ENCODE data around the gene SDK1.

Gene SDK1

GRCh38 chr7:4134204-4134603 lies 833.2 kb downstream of the SDK1 start:
- DNase-seq (ENCODE audit: low spot score) = no peak

DNA sequence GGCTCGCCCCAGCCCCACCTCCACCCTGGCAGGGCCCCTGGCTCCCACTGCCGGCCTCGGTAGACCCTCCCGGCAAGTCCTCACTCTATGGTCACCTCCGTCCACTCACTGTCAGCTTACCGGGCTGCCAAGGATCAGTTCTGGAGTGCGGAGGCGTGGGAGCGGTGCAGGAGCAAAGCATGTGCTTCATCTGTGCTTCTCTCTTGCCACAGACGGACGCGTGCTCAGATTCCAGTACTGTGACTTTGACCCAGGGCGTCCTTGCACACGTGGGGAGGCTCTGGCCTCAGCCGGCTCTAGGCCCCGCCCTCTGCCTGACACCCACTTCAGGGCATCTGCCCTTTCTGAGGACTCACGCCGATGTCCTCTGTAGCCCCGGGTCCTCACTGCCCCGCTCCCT lies 833.6 kb downstream of the SDK1 start:
- DNase-seq (ENCODE audit: low spot score) = no peak

- DNase-seq (ENCODE audit: low spot score) = no peak
Observed at GRCh38 chr7:4135301-4135700, 834.2 kb downstream of the SDK1 start.

- no peak for DNase-seq (ENCODE audit: low spot score)
Observed at GRCh38 chr7:4136036-4136435, 835.0 kb downstream of the SDK1 start.

GRCh38 chr7:4136501-4137110 lies 835.6 kb downstream of the SDK1 start:
- no peak for DNase-seq (ENCODE audit: low spot score)

GRCh38 chr7:4137552-4137951 lies 836.5 kb downstream of the SDK1 start:
- DNase-seq (ENCODE audit: low spot score) = no peak

DNA sequence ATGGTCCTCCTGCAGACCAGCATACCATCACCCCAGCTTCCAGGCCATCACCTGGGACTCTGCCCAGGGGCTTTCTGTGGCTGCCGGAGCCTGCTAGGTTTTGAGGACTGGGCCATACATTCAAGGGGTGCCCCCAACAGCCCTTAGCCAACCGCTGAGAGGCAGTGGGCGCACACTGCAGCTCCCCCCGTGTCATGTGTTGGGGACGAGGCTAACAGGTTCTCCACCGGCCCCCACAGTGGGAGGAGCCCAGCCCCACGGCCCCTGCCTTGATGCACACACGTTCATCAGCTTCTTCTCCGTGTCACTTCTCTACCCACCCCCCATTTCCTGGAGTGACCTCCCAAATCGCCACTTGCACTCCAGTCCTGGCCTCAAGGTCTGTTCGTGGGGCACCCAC lies 837.8 kb downstream of the SDK1 start:
- no peak for DNase-seq (ENCODE audit: low spot score)

- no peak for DNase-seq (ENCODE audit: low spot score)
Observed at GRCh38 chr7:4139656-4140625, 838.9 kb downstream of the SDK1 start.

DNA sequence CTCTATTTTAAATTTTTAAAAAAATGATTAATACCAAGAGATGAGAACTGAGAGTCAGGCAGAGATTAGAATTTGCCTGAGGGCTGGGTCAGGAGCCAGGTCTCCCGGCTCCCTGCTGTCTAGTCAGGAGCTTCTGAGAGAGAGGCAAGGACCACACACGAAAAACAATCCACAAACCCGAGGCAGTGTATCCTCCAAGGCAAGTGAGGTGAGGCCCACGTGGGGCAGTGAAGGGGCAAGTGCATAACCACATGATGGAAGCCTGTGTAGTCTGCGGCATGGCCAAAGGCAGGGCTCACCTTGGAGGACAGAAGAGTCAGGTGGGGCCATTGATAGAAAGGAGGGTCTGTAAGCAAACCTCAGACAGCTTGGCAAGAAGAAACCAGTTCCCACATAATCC lies 839.9 kb downstream of the SDK1 start:
- DNase-seq (ENCODE audit: low spot score) = no peak

DNA sequence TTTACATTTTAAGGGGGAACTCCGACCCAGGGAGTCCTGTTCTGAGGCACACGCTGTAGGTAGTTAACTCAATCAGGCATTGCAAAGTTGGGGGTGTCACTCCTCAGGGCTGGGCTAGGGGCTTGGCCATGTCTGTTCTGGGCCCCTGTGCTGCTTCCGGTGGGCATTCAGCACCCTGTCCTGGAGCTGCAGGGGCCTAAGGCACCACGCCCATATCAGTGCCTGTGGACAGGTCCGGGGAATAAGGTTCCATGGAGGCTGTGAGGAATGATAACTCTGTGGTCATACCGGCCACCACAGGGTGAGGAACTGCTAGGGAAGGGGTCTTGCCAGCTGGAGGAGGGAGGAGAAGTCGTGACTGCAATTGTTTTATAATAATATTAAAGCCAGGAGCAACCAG lies 842.0 kb downstream of the SDK1 start:
- no peak for DNase-seq (ENCODE audit: low spot score)

DNA sequence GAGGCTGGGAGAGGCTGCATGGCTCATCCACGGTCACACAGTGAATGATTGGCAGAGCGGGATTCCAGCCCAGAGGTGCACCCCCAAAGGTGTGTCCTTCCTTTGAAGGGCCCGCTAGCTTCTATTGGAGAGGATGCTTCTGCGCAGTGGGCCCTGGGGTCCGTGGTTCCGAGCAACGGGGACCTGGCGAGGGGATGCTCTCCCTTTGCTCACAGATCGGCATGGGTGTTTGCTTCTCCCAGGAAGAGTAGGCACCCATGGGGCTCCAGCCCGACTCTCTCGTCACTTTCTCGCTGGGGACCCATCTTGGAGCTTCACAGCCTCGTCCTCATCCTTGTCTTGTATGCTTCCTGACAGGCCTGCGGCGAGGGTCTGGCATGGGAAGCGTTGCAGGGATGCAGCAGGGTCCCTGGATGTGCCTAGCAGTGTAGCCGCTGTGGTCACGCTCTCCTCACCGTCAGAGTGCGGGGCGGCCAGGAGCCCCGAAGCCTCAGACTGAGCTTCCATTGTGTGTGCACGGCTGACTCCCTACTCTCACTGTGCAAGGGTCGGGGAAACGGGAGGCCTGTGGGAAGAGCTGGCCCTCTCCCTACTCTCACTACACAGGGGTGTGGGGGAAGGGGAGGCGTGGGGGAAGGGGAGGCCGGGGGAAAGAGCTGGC lies 842.6 kb downstream of the SDK1 start:
- DNase-seq (ENCODE audit: low spot score) = no peak

DNA sequence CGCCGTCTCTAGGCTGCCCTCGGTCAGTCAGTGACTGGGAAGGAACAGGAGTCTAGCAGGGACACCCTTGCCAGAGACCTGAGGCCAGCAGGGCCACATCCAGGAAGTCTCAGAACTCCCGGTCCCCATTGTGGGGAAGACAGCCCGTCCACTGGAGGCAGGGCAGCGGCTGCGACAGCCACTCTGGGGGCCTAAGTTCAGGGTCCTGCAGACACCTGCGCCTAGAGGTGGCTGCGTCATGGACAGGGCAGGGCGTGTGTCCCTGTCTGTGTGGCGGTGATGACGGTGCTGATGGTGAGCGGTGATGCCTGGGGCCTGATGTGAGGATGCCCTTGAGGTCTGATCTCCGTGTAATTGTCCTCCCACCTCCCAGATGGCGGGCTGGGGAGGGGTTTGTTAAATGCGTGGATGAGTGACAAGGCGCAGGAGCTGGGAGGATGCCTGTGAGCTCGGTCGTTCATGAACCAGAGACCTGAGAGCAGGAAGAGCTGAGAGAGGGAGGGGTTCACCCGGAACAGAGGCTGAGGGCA lies 843.2 kb downstream of the SDK1 start:
- no peak for DNase-seq (ENCODE audit: low spot score)

DNA sequence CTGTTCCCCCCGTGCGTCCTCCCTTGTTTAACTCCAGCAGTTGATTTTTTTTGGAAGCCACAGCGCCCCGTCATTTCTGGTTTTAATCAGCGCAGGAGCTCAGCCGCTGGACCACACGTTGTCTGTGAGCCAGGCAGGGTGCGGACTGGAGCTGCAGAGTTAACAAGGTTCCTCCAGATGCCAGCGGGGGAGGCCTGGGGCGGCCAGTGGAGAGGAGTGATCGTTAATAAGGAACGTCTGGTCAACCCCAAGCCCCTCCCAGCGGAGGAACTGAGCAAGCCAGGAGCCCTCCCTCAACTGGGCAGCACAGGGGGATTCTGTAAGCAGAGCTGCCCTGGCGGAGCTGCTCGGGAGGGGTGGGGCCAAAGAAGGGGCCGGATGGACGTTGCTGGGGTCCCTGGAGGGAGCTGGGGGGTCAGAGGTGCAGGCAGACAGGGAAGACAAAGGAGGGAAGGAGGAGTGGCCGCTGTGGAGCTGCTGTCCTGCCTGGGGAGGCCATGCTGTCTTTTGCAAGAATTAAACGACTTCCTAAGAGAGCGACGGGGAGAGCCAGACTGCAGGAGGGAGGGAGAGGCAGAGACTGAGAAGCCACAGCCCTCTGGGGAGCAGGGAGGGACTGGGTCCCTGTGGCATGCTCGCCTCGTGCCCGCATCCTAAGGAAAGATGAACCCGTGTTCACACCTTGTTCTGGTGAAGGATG lies 843.9 kb downstream of the SDK1 start:
- DNase-seq (ENCODE audit: low spot score) = no peak

DNA sequence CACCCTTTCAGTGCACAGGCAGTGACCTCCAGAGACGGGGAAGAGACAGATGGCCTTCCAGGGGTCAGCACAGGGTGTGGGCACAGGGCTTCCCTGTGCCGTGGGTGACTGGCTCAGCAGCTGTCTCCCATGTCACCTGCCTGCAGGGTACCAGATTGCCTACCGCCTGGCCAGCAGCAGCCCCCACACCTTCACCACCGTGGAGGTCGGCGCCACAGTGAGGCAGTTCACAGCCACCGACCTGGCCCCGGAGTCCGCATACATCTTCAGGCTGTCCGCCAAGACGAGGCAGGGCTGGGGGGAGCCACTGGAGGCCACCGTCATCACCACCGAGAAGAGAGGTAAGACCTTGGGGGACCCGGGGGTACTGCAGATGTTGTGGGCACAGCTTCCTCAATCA lies 844.5 kb downstream of the SDK1 start:
- no peak for DNase-seq (ENCODE audit: low spot score)

- DNase-seq (ENCODE audit: low spot score) = no peak
Observed at GRCh38 chr7:4147926-4148620, 847.0 kb downstream of the SDK1 start.

- no peak for DNase-seq (ENCODE audit: low spot score)
Observed at GRCh38 chr7:4149236-4149635, 848.2 kb downstream of the SDK1 start.

- no peak for DNase-seq (ENCODE audit: low spot score)
Observed at GRCh38 chr7:4149645-4150044, 848.6 kb downstream of the SDK1 start.

DNA sequence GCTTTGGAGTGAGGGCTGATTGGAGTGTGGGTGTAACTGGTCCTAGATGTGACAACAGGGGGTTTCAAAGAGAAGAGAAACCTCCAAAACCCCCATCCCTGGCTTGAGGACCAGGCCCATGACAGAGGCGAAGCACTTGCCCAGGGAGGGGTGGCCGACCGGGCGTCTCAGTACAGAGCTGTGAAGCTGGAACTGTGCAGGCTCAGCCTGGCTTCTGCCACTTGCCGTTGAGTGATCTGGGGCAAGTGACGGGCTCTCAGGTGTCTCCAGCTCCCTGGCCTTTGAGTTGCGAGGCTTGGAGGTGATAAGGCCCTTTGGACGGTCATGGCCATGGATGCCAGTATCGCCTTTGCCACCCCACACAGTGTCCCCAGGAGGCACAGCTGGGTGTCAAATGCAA lies 849.7 kb downstream of the SDK1 start:
- no peak for DNase-seq (ENCODE audit: low spot score)

DNA sequence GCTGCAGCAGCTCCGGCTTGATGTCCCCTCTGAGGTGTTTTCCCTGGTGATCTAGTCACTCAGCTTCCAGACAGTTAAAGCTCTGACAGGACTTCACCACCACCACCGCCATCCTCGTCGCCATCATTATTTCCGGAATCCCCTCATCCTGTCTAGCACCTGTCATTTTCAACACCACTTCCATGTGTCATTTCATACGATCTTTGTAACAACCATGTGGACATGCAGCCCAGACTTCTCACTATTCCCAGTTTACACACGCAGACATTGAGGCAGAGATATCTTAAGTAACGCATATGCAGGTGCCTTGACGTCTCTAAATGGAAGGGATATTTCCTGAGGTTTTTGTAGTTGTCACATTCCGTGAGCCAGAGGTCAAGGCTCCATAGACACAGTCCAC lies 850.5 kb downstream of the SDK1 start:
- DNase-seq (ENCODE audit: low spot score) = no peak

GRCh38 chr7:4151926-4152549 lies 851.0 kb downstream of the SDK1 start:
- DNase-seq (ENCODE audit: low spot score) = no peak

DNA sequence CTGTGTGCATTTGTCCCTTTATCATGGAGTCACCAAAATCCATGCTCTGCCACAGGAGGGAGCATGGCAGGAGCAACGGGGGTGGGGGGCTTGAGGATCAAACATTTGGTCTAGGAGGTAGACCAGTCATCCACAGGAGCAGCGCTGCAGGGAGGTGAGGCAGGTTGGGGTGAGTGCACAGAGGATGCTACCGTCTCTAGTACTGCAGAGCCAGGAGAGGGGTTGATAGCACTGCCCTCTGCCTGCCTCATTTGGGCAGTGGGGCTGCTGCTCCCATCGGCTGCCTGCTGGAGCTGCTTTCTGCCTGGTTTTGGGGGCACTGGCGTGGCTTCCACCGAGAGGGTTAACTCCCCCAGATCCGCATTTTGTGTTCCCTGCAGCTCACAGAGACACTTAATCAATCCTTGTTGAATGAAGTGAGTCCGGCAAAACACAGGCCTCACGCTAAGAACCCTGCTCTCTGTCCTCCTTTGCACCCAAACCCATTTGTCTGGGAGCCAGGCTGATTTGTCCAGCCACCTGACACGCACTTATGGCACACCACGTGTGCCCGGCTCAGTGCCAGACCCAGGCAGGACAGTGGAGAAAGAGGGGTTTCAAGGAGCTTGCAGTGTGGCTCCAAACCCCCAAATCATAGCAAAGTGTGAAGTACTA lies 854.0 kb downstream of the SDK1 start:
- no peak for DNase-seq (ENCODE audit: low spot score)
